DND-41 (cell line): Measurements from ENCODE around the gene NUBPL.
"Not testable (repeated sequence)": the region's sequence is repeated elsewhere in the genome, so short reads cannot be mapped to it uniquely, and the experiment has no call there.

ENCODE experiments used
- ATAC-seq: fragments of 200-7000 bp; cut with Tn5 transposase; 3 replicates; pipeline ENCODE4 v1.9.1; 2021; ENCODE audit warnings: low read depth; ENCODE audit not compliant: insufficient read depth
- DNase-seq: peaks from one replicate; pipeline ENCODE4 v3.0.0-alpha.2; 2020
- H2AFZ ChIP-seq: 2 replicates; pipeline ENCODE4 v1.6.0; 2012; ENCODE audit warnings: low read depth, low read length
- H3K27ac ChIP-seq: 2 replicates; pipeline ENCODE4 v1.5.1; 2012; ENCODE audit warnings: low read length, inconsistent platforms
- H3K27me3 ChIP-seq: fragments of 200-600 bp; sonication (generic); 2 replicates; pipeline ENCODE4 v1.6.0; 2012; ENCODE audit warnings: low read length, mild to moderate bottlenecking, inconsistent platforms; ENCODE audit not compliant: insufficient read depth, poor library complexity
- H3K36me3 ChIP-seq: 2 replicates; pipeline ENCODE4 v1.5.1; 2012; ENCODE audit warnings: low read length, inconsistent platforms; ENCODE audit not compliant: insufficient read depth
- H3K4me1 ChIP-seq: 2 replicates; pipeline ENCODE4 v1.5.1; 2012; ENCODE audit warnings: mild to moderate bottlenecking, low read length; ENCODE audit not compliant: insufficient read depth
- H3K4me2 ChIP-seq: 2 replicates; pipeline ENCODE4 v1.6.0; 2012; ENCODE audit warnings: mild to moderate bottlenecking, moderate library complexity, low read length, inconsistent platforms; ENCODE audit not compliant: insufficient read depth
- H3K4me3 ChIP-seq, 2 experiments: fragments of 200-600 bp in 1 of 2; shearing (Covaris generic) in 1 of 2; 2 replicates each; pipeline ENCODE4 v1.5.1; 2012 to 2016; ENCODE audit warnings: inconsistent platforms in 2 of 2, low read length in 2 of 2, mild to moderate bottlenecking in 2 of 2, low read depth in 1 of 2, moderate library complexity in 1 of 2
- H3K79me2 ChIP-seq: 2 replicates; pipeline ENCODE4 v1.6.0; 2012; ENCODE audit warnings: low read length, inconsistent platforms; ENCODE audit not compliant: insufficient read depth
- H3K9ac ChIP-seq: 2 replicates; pipeline ENCODE4 v1.6.0; 2012; ENCODE audit warnings: low read depth, mild to moderate bottlenecking, inconsistent platforms, low read length, moderate library complexity
- H3K9me3 ChIP-seq: 2 replicates; pipeline ENCODE4 v1.5.1; 2012; ENCODE audit warnings: low read length, moderate library complexity, mild to moderate bottlenecking, inconsistent platforms; ENCODE audit not compliant: insufficient read depth, severe bottlenecking
- H4K20me1 ChIP-seq: 2 replicates; pipeline ENCODE4 v1.6.0; 2012; ENCODE audit warnings: low read length; ENCODE audit not compliant: insufficient read depth
- EZH2 ChIP-seq: IDR thresholded peaks from 3 replicates; pipeline ENCODE4 v1.6.1; 2012; ENCODE audit warnings: borderline replicate concordance, low read depth, mild to moderate bottlenecking, moderate library complexity, low read length, inconsistent platforms; ENCODE audit not compliant: severe bottlenecking
- TF ChIP-seq, protein P1 (sequence below): IDR thresholded peaks from 2 replicates; pipeline ENCODE4 v1.5.1; 2012; ENCODE audit warnings: borderline replicate concordance, low read length, moderate library complexity, mild to moderate bottlenecking; ENCODE audit not compliant: poor library complexity, severe bottlenecking; ENCODE audit errors: extremely low read depth

Gene NUBPL

DNA sequence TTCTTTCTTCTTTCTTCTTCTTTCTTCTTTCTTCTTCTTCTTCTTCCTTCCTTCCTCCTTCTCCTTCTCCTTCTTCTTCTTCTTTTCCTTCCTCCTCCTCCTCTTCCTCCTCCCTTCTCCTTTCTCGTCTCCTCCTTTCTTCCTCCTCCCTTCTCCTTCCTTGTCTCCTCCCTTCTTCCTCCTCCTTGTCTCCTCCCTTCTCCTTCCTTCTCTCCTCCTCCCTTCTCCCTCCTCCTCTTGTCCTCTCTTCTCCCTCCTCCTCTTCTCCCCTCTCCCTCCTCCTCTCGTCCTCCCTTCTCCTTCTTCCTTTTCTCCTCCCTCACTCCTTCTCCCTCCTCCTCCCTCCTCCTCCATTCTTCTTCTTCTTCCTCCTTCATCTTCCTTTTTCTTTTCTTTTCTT, 44.5 kb downstream of the NUBPL start:
- H3K36me3 ChIP-seq = peaks cover 6% of the 10 kb centered on the region; the same call in 1 of the 2 replicates
- no peak overlapping the region for H3K4me2 ChIP-seq
- ATAC-seq (no peak), DNase-seq (no peak)
- no peak overlapping the region for H3K27ac ChIP-seq
- TF ChIP-seq, protein P1, sequence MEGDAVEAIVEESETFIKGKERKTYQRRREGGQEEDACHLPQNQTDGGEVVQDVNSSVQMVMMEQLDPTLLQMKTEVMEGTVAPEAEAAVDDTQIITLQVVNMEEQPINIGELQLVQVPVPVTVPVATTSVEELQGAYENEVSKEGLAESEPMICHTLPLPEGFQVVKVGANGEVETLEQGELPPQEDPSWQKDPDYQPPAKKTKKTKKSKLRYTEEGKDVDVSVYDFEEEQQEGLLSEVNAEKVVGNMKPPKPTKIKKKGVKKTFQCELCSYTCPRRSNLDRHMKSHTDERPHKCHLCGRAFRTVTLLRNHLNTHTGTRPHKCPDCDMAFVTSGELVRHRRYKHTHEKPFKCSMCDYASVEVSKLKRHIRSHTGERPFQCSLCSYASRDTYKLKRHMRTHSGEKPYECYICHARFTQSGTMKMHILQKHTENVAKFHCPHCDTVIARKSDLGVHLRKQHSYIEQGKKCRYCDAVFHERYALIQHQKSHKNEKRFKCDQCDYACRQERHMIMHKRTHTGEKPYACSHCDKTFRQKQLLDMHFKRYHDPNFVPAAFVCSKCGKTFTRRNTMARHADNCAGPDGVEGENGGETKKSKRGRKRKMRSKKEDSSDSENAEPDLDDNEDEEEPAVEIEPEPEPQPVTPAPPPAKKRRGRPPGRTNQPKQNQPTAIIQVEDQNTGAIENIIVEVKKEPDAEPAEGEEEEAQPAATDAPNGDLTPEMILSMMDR = no peak
- no peak for TF ChIP-seq EZH2
- H3K4me3 ChIP-seq = no peak overlapping the region
- H3K9me3 ChIP-seq = peaks cover 1% of the 10 kb centered on the region
- H2AFZ ChIP-seq = no peak overlapping the region
- no peaks in the 10 kb centered on the region for H3K4me1 ChIP-seq
- no peak overlapping the region for H3K9ac ChIP-seq
- H4K20me1 ChIP-seq = no peaks in the 10 kb centered on the region
- no peaks in the 10 kb centered on the region for H3K79me2 ChIP-seq
- no peaks in the 10 kb centered on the region for H3K27me3 ChIP-seq

DNA sequence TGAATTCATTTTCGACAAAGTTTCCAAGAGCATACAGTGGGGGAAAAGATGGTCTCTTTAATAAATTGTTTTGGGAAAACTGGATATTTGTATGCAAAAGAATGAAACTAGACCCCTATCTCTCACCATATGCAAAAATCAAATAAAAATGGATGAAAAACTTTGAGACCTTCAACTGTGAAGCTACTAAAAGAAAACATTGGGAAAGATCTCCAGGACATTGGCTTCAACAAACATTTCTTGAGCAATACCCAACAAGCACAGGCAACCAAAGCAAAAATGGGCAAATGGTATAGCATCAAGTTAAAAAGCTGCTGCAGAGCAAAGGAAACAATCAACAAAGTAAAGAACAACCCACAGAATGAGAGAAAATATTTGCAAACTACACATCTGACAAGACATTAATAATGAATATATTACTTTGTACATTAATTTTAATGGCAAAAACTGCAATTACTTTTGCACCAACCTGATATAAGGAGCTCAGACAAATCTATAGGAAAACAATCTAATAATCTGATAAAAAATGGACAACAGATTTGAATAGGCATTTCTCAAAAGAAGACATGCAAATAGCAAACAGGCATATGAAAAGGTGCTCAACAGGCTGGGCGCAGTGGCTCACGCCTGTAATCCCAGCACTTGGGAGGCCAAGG, 50.7 kb downstream of the NUBPL start:
- Histone ChIP-seq H3K4me1 (no peaks in the 10 kb centered on the region), H3K9ac (no peak overlapping the region), H3K4me2 (no peak overlapping the region), H3K27ac (no peak overlapping the region), H3K79me2 (no peaks in the 10 kb centered on the region), H3K36me3 (no peaks in the 10 kb centered on the region), H2AFZ (no peak overlapping the region), H3K27me3 (no peaks in the 10 kb centered on the region), H3K9me3 (no peaks in the 10 kb centered on the region), H3K4me3 (no peak overlapping the region), H4K20me1 (no peaks in the 10 kb centered on the region)
- DNase-seq (no peak), ATAC-seq (no peak)
- no peak for TF ChIP-seq EZH2
- TF ChIP-seq, protein P1 = no peak

DNA sequence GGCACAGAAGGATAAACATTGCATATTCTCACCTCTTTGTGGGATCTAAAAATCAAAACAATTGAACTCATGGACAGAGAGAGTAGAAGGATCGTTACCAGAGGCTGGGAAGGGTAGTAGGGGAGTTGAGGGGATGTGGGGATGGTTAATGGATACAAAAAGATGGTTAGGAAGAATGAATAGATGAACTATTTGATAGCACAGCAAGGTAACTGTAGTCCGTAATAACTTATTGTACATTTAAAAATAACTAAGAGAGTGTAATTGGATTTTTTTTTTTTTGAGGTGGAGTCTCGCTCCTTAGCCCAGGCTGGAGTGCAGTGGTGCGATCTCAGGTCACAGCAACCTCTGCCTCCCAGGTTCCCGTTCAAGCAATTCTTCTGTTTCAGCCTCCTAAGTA, 52.0 kb downstream of the NUBPL start:
- DNase-seq (no peak), ATAC-seq (no peak)
- Histone ChIP-seq H3K36me3 (no peaks in the 10 kb centered on the region), H3K27ac (no peak overlapping the region), H3K4me2 (no peak overlapping the region), H4K20me1 (no peaks in the 10 kb centered on the region), H3K9ac (no peak overlapping the region), H3K27me3 (no peaks in the 10 kb centered on the region), H3K4me1 (no peaks in the 10 kb centered on the region), H3K9me3 (no peaks in the 10 kb centered on the region), H2AFZ (no peak overlapping the region), H3K4me3 (no peak overlapping the region), H3K79me2 (no peaks in the 10 kb centered on the region)
- TF ChIP-seq, protein P1 = no peak
- no peak for TF ChIP-seq EZH2

DNA sequence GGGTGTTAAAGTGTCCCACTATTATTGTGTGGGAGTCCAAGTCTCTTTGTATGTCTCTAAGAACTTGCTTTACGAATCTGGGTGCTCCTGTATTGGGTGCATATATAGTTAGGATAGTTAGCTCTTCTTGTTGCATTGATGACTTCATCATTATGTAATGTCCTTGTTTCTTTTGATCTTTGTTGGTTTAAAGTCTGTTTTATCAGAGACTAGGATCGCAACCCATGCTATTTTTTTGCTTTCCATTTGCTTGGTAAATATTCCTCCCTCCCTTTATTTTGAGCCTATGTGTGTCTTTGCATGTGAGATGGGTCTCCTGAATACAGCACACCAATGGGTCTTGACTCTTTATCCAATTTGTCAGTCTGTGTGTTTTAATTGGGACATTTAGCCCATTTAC, 57.7 kb downstream of the NUBPL start:
- Histone ChIP-seq H3K9me3 (peaks cover 30% of the 10 kb centered on the region), H3K36me3 (peaks cover 15% of the 10 kb centered on the region)
- not testable (repeated sequence) for ATAC-seq, H3K4me1 ChIP-seq, DNase-seq, H3K4me3 ChIP-seq, H3K27ac ChIP-seq, H4K20me1 ChIP-seq, H3K79me2 ChIP-seq, H2AFZ ChIP-seq, H3K4me2 ChIP-seq, H3K27me3 ChIP-seq, H3K9ac ChIP-seq
